Endothelial cell of umbilical vein (primary cell): Measurements from ENCODE around the gene BAZ1B. TPM values are rescaled to one million over a fixed set of nuclear protein-coding genes. Genes with fewer than 3 reads are reported as not detected.

Source experiments
- BruUV-seq: library from RNA; stranded (reverse); fragments of 400-500 nt; replicated peaks from 2 replicates; lab custom pipeline; 2021; lab: Mats Ljungman, UMichigan
- CTCF ChIA-PET: fragments of 300-600, 350-600 bp; sonication (Branson Sonifier 250); formaldehyde crosslinking; loops from one replicate; lab custom pipeline; 2021; ENCODE audit warnings: antibody characterized with exemption, inconsistent platforms; lab: Charles Lee
- POLR2A ChIA-PET: fragments of 300-600, 350-600 bp; sonication (Branson Sonifier 250); formaldehyde crosslinking; loops from one replicate; lab custom pipeline; 2021; ENCODE audit warnings: antibody characterized with exemption, inconsistent platforms; lab: Charles Lee
- DNase-seq: peaks from one replicate; pipeline ENCODE4 v3.0.0-alpha.2; 2011; ENCODE audit warnings: low read depth, low spot score
- FAIRE-seq: peaks from 2 replicates; lab custom pipeline; 2011; peaks lifted over from hg19 to GRCh38; lab: Jason Lieb, UNC
- H2AFZ ChIP-seq: 2 replicates; pipeline ENCODE4 v1.6.0; 2012; ENCODE audit warnings: low read depth, low read length, control low read depth, inconsistent platforms
- H3K27ac ChIP-seq: 2 replicates; pipeline ENCODE4 v1.5.1; 2011; ENCODE audit warnings: low read depth, mild to moderate bottlenecking, control low read depth, low read length, moderate library complexity; ENCODE audit not compliant: insufficient read depth
- H3K27me3 ChIP-seq, 2 experiments: 2 replicates each; pipeline versions ENCODE4 v1.6.0 to v1.6.1; 2011; ENCODE audit warnings: low read length in 2 of 2, mixed read lengths in 1 of 2; ENCODE audit not compliant: control insufficient read depth in 2 of 2, insufficient read depth in 2 of 2
- H3K36me3 ChIP-seq, 2 experiments: 2 replicates in 1 of 2; 3 replicates in 1 of 2; pipeline ENCODE4 v1.5.1; 2011; ENCODE audit warnings: low read length in 2 of 2, mild to moderate bottlenecking in 1 of 2, moderate library complexity in 1 of 2; ENCODE audit not compliant: control insufficient read depth in 2 of 2, insufficient read depth in 2 of 2; ENCODE audit errors: extremely low read depth in 1 of 2
- H3K4me1 ChIP-seq: 3 replicates; pipeline ENCODE4 v1.5.1; 2011; ENCODE audit warnings: mild to moderate bottlenecking, low read length; ENCODE audit not compliant: control insufficient read depth, insufficient read depth; ENCODE audit errors: extremely low read depth
- H3K4me2 ChIP-seq: 2 replicates; pipeline ENCODE4 v1.6.1; 2011; ENCODE audit warnings: low read length, control low read depth, mixed read lengths; ENCODE audit not compliant: insufficient read depth
- H3K4me3 ChIP-seq, 3 experiments: fragments of 200-600 bp in 1 of 3; sonication (generic), shearing (Covaris generic) in 1 of 3; replicated peaks in 1 of 3; 2 replicates each; pipeline ENCODE4 v1.5.1; 2011 to 2016; ENCODE audit warnings: control low read depth in 3 of 3, low read length in 3 of 3, mild to moderate bottlenecking in 2 of 3, inconsistent platforms in 1 of 3, low read depth in 1 of 3, moderate library complexity in 1 of 3; ENCODE audit not compliant: insufficient read depth in 1 of 3
- H3K79me2 ChIP-seq: 2 replicates; pipeline ENCODE4 v1.6.0; 2012; ENCODE audit warnings: low read length, inconsistent platforms; ENCODE audit not compliant: control insufficient read depth, insufficient read depth
- H3K9ac ChIP-seq: replicated peaks from 2 replicates; pipeline ENCODE3; 2011; ENCODE audit warnings: low read length, control low read depth; ENCODE audit not compliant: insufficient read depth; ENCODE audit errors: extremely low read depth
- H3K9me1 ChIP-seq: replicated peaks from 3 replicates; pipeline ENCODE4 v1.6.0; 2011; ENCODE audit warnings: mild to moderate bottlenecking, low read length; ENCODE audit not compliant: control insufficient read depth, insufficient read depth; ENCODE audit errors: extremely low read depth
- H3K9me3 ChIP-seq: replicated peaks from 2 replicates; pipeline ENCODE4 v1.5.1; 2012; ENCODE audit warnings: low read length, inconsistent platforms; ENCODE audit not compliant: control insufficient read depth, insufficient read depth
- H4K20me1 ChIP-seq: replicated peaks from 2 replicates; pipeline ENCODE3; 2011; ENCODE audit warnings: mild to moderate bottlenecking, low read length; ENCODE audit not compliant: control insufficient read depth, insufficient read depth; ENCODE audit errors: extremely low read depth
- EZH2 ChIP-seq: IDR thresholded peaks from 2 replicates; pipeline ENCODE4 v1.6.1; 2012; ENCODE audit warnings: borderline replicate concordance, low read depth, mild to moderate bottlenecking, moderate library complexity, low read length, inconsistent platforms; ENCODE audit not compliant: severe bottlenecking
- FOS ChIP-seq: IDR thresholded peaks from 2 replicates; pipeline ENCODE4 v1.6.1; 2011; ENCODE audit warnings: mild to moderate bottlenecking, low read length, moderate library complexity, borderline replicate concordance; ENCODE audit not compliant: insufficient read depth
- GATA2 ChIP-seq: IDR thresholded peaks from 2 replicates; pipeline ENCODE4 v1.7.0; 2011; ENCODE audit warnings: low read depth, mild to moderate bottlenecking, moderate library complexity, mixed read lengths, low read length; ENCODE audit not compliant: insufficient read length, insufficient read depth
- JUN ChIP-seq: IDR thresholded peaks from 2 replicates; pipeline ENCODE4 v1.6.1; 2011; ENCODE audit warnings: borderline replicate concordance, low read depth; ENCODE audit not compliant: insufficient read length, insufficient read depth
- MAX ChIP-seq: IDR thresholded peaks from 2 replicates; pipeline ENCODE4 v1.6.1; 2011; ENCODE audit not compliant: insufficient read depth, insufficient read length
- MYC ChIP-seq: IDR thresholded peaks from one replicate; pipeline ENCODE4 v1.6.1; 2011; ENCODE audit warnings: mild to moderate bottlenecking, low read depth, low read length
- POLR2A ChIP-seq: IDR thresholded peaks from 2 replicates; pipeline ENCODE4 v1.6.1; 2012; ENCODE audit warnings: low read depth, mild to moderate bottlenecking, control low read depth, low read length
- POLR2AphosphoS5 ChIP-seq: IDR thresholded peaks from 2 replicates; pipeline ENCODE4 v1.6.1; 2012; ENCODE audit warnings: low read depth, mild to moderate bottlenecking, control low read depth, low read length, moderate library complexity; ENCODE audit not compliant: insufficient read depth
- dilution Hi-C: fragments of 300-500 bp; cut with MboI; formaldehyde crosslinking; loops from one replicate; pipeline ENCODE4 v1.15.0; 2019; ENCODE audit warnings: low sequenced_read_pairs; ENCODE audit not compliant: extremely low pct_ligation_motif_present
- intact Hi-C: fragments of 100-400 bp; cut with micrococcal nuclease; formaldehyde crosslinking; loops from one replicate; pipeline ENCODE4 v1.10.0; 2022
- polyA plus RNA-seq, 4 experiments: library from polyadenylated mRNA; depleted of rRNA in 3 of 4; stranded (reverse) in 3 of 4; unstranded in 1 of 4; fragments of >200 nt; gene quantifications; 2 replicates each; pipeline versions ENCODE4 v1.2.1 to v1.2.3, GENCODE V29; 2011 to 2012; ENCODE audit warnings: missing spikeins in 1 of 4
- total RNA-seq: library from RNA; stranded (reverse); gene quantifications from 2 replicates; pipeline ENCODE4 v1.2.3, GENCODE V29; 2021
- TF ChIP-seq, protein P1 (sequence below), 2 donors: IDR thresholded peaks; 1 replicate in 1 of 2; 2 replicates in 1 of 2; pipeline ENCODE4 v1.5.1; 2011; ENCODE audit warnings: low read length in 2 of 2, mild to moderate bottlenecking in 2 of 2, moderate library complexity in 2 of 2, control low read depth in 1 of 2, inconsistent platforms in 1 of 2, low read depth in 1 of 2; ENCODE audit not compliant: insufficient read depth in 1 of 2; ENCODE audit errors: extremely low read depth in 1 of 2

Gene BAZ1B
- total and polyA plus RNA-seq, 2 donors (not counting 3 experiments of a cell fraction or from before 2014, with no cell fraction given) = 16.2 to 74.7 TPM

- Histone ChIP-seq H3K79me2 (peaks cover 66% of the 10 kb centered on the region), H3K27ac (no peak overlapping the region), H3K27me3 (no peaks in the 10 kb centered on the region), H3K9me1 (no peaks in the 10 kb centered on the region), H2AFZ (no peak overlapping the region), H3K4me3 (no peak overlapping the region), H3K4me2 (no peak overlapping the region), H3K36me3 (peaks cover 9 to 23% of the 10 kb centered on the region in 2 experiments), H4K20me1 (no peaks in the 10 kb centered on the region), H3K9me3 (no peaks in the 10 kb centered on the region), H3K9ac (no peak overlapping the region), H3K4me1 (no peaks in the 10 kb centered on the region)
- FAIRE-seq (no peak), DNase-seq (no peak)
- POLR2A ChIA-PET = no interaction called here
- intact Hi-C loops = no loop called here
- BruUV-seq = no TSS peak
- TF ChIP-seq, protein P1, sequence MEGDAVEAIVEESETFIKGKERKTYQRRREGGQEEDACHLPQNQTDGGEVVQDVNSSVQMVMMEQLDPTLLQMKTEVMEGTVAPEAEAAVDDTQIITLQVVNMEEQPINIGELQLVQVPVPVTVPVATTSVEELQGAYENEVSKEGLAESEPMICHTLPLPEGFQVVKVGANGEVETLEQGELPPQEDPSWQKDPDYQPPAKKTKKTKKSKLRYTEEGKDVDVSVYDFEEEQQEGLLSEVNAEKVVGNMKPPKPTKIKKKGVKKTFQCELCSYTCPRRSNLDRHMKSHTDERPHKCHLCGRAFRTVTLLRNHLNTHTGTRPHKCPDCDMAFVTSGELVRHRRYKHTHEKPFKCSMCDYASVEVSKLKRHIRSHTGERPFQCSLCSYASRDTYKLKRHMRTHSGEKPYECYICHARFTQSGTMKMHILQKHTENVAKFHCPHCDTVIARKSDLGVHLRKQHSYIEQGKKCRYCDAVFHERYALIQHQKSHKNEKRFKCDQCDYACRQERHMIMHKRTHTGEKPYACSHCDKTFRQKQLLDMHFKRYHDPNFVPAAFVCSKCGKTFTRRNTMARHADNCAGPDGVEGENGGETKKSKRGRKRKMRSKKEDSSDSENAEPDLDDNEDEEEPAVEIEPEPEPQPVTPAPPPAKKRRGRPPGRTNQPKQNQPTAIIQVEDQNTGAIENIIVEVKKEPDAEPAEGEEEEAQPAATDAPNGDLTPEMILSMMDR (IDR thresholded peaks at IDR 0.05; ENCODE audit: extremely low read depth in 1 of 2, insufficient read depth in 1 of 2, low read depth in 1 of 2, low read length in 2 of 2) = no peak
- TF ChIP-seq POLR2AphosphoS5 (no peak), FOS (no peak), GATA2 (no peak), MYC (no peak), JUN (no peak), EZH2 (no peak), MAX (no peak), POLR2A (no peak)
- CTCF ChIA-PET = interaction anchor here (1.0 to 1.7 kb wide), 3 partner anchors 8 to 16 kb away, joined by 3 to 4 read pairs (median 4); no protein-coding TSS in a partner anchor
- dilution Hi-C loops = no loop called here
Measured at GRCh38 chr7:73477376-73477775, 44.7 kb downstream of the BAZ1B start.
